HepG2 (cell line): ENCODE data around the gene CBX6. TPM values are rescaled to one million over a fixed set of nuclear protein-coding genes. Genes with fewer than 3 reads are reported as not detected.
A peak's percentile ranks its signal among the peaks of the same experiment; 100 is the strongest.

Experiments used
- ARID5B ChIP-seq: IDR thresholded peaks from 2 replicates; pipeline ENCODE4 v1.4.0; 2020; ENCODE audit warnings: mild to moderate bottlenecking, missing genetic modification reagents
- HBP1 ChIP-seq: IDR thresholded peaks from 2 replicates; pipeline ENCODE4 v1.6.1; 2016; ENCODE audit warnings: low read depth, control low read depth
- KMT2A ChIP-seq: sonication (generic); formaldehyde crosslinking; IDR thresholded peaks from 2 replicates; pipeline ENCODE4 v1.4.0; 2020; ENCODE audit warnings: missing genetic modification reagents
- MAFF ChIP-seq: IDR thresholded peaks from 2 replicates; pipeline ENCODE4 v1.6.1; 2011; ENCODE audit warnings: low read depth, low read length, improper control_type of control experiment
- MIER2 ChIP-seq: IDR thresholded peaks from 2 replicates; pipeline ENCODE4 v1.6.1; 2016; ENCODE audit warnings: missing biosample characterization, missing genetic modification reagents
- MXD4 ChIP-seq: IDR thresholded peaks from 2 replicates; pipeline ENCODE4 v1.6.1; 2016; ENCODE audit warnings: mild to moderate bottlenecking, missing biosample characterization, missing genetic modification reagents
- NAIF1 ChIP-seq: sonication (generic); formaldehyde crosslinking; IDR thresholded peaks from 2 replicates; pipeline ENCODE4 v1.5.0; 2020; ENCODE audit warnings: mild to moderate bottlenecking, missing genetic modification reagents, borderline replicate concordance
- SMAD3 ChIP-seq: sonication (generic); formaldehyde crosslinking; IDR thresholded peaks from 2 replicates; pipeline ENCODE4 v1.4.0; 2020; ENCODE audit warnings: missing genetic modification reagents
- SNAPC4 ChIP-seq: sonication (generic); formaldehyde crosslinking; IDR thresholded peaks from 2 replicates; pipeline ENCODE4 v1.4.0; 2020; ENCODE audit warnings: mild to moderate bottlenecking, missing genetic modification reagents
- SOX13 ChIP-seq, 3 experiments: fragments of 450-650 bp in 1 of 3; sonication (generic) in 1 of 3; formaldehyde crosslinking in 1 of 3; IDR thresholded peaks in 2 of 3; conservative IDR thresholded peaks in 1 of 3; 2 replicates each; pipeline versions ENCODE4 v1.5.0 to v1.6.1; 2016 to 2020; ENCODE audit warnings: antibody characterized with exemption in 1 of 3, mild to moderate bottlenecking in 1 of 3, missing compliant biosample characterization in 1 of 3, missing genetic modification reagents in 1 of 3, moderate library complexity in 1 of 3
- TBX2 ChIP-seq: sonication (generic); formaldehyde crosslinking; IDR thresholded peaks from 2 replicates; pipeline ENCODE4 v1.5.0; 2020; ENCODE audit warnings: missing genetic modification reagents, mild to moderate bottlenecking, borderline replicate concordance
- XRCC5 ChIP-seq: fragments of 200-400 bp; formaldehyde crosslinking; optimal IDR thresholded peaks from 2 replicates; pipeline ENCODE3; 2017; ENCODE audit warnings: mild to moderate bottlenecking, low read length
- ZNF224 ChIP-seq: sonication (generic); formaldehyde crosslinking; IDR thresholded peaks from 2 replicates; pipeline ENCODE4 v1.5.0; 2020; ENCODE audit warnings: mild to moderate bottlenecking, missing genetic modification reagents
- ZNF282 ChIP-seq: fragments of 450-650 bp; IDR thresholded peaks from 2 replicates; pipeline ENCODE4 v1.6.1; 2018; ENCODE audit not compliant: partially characterized antibody
- ZNF331 ChIP-seq: sonication (generic); formaldehyde crosslinking; IDR thresholded peaks from 2 replicates; pipeline ENCODE4 v1.4.0; 2020; ENCODE audit warnings: missing genetic modification reagents
- ZNF362 ChIP-seq: sonication (generic); formaldehyde crosslinking; IDR thresholded peaks from 2 replicates; pipeline ENCODE4 v1.4.0; 2020; ENCODE audit warnings: missing genetic modification reagents, mild to moderate bottlenecking, borderline replicate concordance
- ZNF546 ChIP-seq: sonication (generic); formaldehyde crosslinking; conservative IDR thresholded peaks from 2 replicates; pipeline ENCODE4 v1.8.1; 2023; ENCODE audit warnings: mild to moderate bottlenecking, missing genetic modification reagents
- ZNF563 ChIP-seq: sonication (generic); formaldehyde crosslinking; IDR thresholded peaks from 2 replicates; pipeline ENCODE4 v1.8.0; 2022; ENCODE audit warnings: mild to moderate bottlenecking, moderate library complexity, missing genetic modification reagents
- ZNF576 ChIP-seq: sonication (generic); formaldehyde crosslinking; IDR thresholded peaks from 2 replicates; pipeline ENCODE4 v1.4.0; 2020; ENCODE audit warnings: mild to moderate bottlenecking, missing genetic modification reagents
- polyA plus RNA-seq, 8 experiments: library from polyadenylated mRNA; depleted of rRNA in 3 of 8; stranded (reverse) in 7 of 8; unstranded in 1 of 8; fragments of >200 nt; fragmentation: Illumina TruSeq in 4 of 8; extraction: Trizol in 4 of 8; gene quantifications; 2 replicates each; pipeline versions ENCODE4 v1.2.1 to v1.2.3, GENCODE V29; 2011 to 2016; ENCODE audit warnings: low read depth in 4 of 8, missing spikeins in 1 of 8, mixed read lengths in 1 of 8; ENCODE audit not compliant: insufficient read depth in 1 of 8
- total RNA-seq, 5 experiments: library from RNA; depleted of rRNA; stranded (reverse); fragments of >200 nt; fragmentation: Illumina TruSeq; extraction: Trizol; gene quantifications; 2 replicates each; pipeline ENCODE4 v1.2.3, GENCODE V29; 2016; ENCODE audit warnings: low read depth in 1 of 5

The CBX6 gene
- total and polyA plus RNA-seq, 2 of the 13 experiments (the other 11 are each of a cell fraction or from before 2014, with no cell fraction given) = 1.7 to 6.5 TPM

GRCh38 chr22:38870312-38870741 is 1.7 kb downstream of the CBX6 start (continued):
- TF ChIP-seq ARID5B (CRISPR knock-in tag) (peak; percentile 45), HBP1 (no peak), NAIF1 (CRISPR knock-in tag) (no peak), ZNF224 (no peak), KMT2A (CRISPR knock-in tag) (no peak), ZNF576 (no peak), SMAD3 (CRISPR knock-in tag) (no peak), MIER2 (no peak), TBX2 (no peak), ZNF546 (CRISPR knock-in tag) (no peak), MXD4 (CRISPR knock-in tag) (peak; percentile 27; the same call in 1 of the 2 replicates), SNAPC4 (CRISPR knock-in tag) (no peak), XRCC5 (peak; percentile 82), ZNF282 (no peak), MAFF (no peak), ZNF362 (CRISPR knock-in tag) (peak; percentile 58; the same call in 1 of the 2 replicates), SOX13 (IDR thresholded peaks at IDR 0.05) (no peak), SOX13 (CRISPR knock-in tag; conservative IDR thresholded peaks at IDR 0.05 in 1 of 2, IDR thresholded peaks at IDR 0.05 in 1 of 2) (0 out of 4 replicates have a peak, but pooled peaks of 1 of the 2 experiments have one; percentile 14), ZNF331 (CRISPR knock-in tag) (0 out of 2 replicates have a peak, but pooled peaks have one; percentile 54), ZNF563 (CRISPR knock-in tag) (no peak)
